Natural killer cell (primary cell): ENCODE data around the gene PPP1R26. TPM values are rescaled to one million over a fixed set of nuclear protein-coding genes. Genes with fewer than 3 reads are reported as not detected.
"Not testable (repeated sequence)": the region's sequence is repeated elsewhere in the genome, so short reads cannot be mapped to it uniquely, and the experiment has no call there.

Source experiments
- ATAC-seq, 3 donors: fragments of 150-1000 bp in 2 of 3; fragments of 200-7000 bp in 1 of 3; cut with Tn5 transposase; 1 replicate in 1 of 3; 2 replicates in 2 of 3; pipeline ENCODE4 v1.10.0; 2021; ENCODE audit warnings: mild to moderate bottlenecking in 2 of 3, moderate library complexity in 2 of 3
- DNase-seq, 2 donors: peaks; one replicate each; pipeline versions ENCODE4 v3.0.0 to v3.0.0-alpha.2; 2013 to 2021; ENCODE audit warnings: mixed read lengths in 1 of 2
- H3K27ac ChIP-seq: one replicate; pipeline ENCODE4 v1.5.1; 2013; ENCODE audit warnings: mild to moderate bottlenecking, low read length
- H3K27me3 ChIP-seq: one replicate; pipeline ENCODE4 v1.6.1; 2013; ENCODE audit warnings: low read length; ENCODE audit not compliant: control insufficient read depth, insufficient read depth
- H3K36me3 ChIP-seq: one replicate; pipeline ENCODE4 v1.6.1; 2013; ENCODE audit warnings: low read length; ENCODE audit not compliant: control insufficient read depth, insufficient read depth
- H3K4me1 ChIP-seq: one replicate; pipeline ENCODE4 v1.6.1; 2013; ENCODE audit warnings: low read length; ENCODE audit not compliant: control insufficient read depth, insufficient read depth
- H3K4me3 ChIP-seq: one replicate; pipeline ENCODE4 v1.5.1; 2013; ENCODE audit warnings: low read length
- H3K9me3 ChIP-seq: one replicate; pipeline ENCODE4 v1.6.1; 2013; ENCODE audit warnings: low read length; ENCODE audit not compliant: control insufficient read depth, insufficient read depth
- H3K27ac Mint-ChIP-seq, 2 donors: one replicate each; pipeline ENCODE4 v1.8.0; 2022; ENCODE audit warnings: mild to moderate bottlenecking in 2 of 2, mixed read lengths in 2 of 2, moderate library complexity in 1 of 2
- H3K27me3 Mint-ChIP-seq, 2 donors: one replicate each; pipeline ENCODE4 v1.8.0; 2022; ENCODE audit warnings: low read depth in 2 of 2, mixed read lengths in 2 of 2
- H3K36me3 Mint-ChIP-seq: one replicate; pipeline ENCODE4 v1.8.0; 2022; ENCODE audit warnings: mixed read lengths
- H3K4me1 Mint-ChIP-seq, 2 donors: one replicate each; pipeline ENCODE4 v1.8.0; 2022; ENCODE audit warnings: mixed read lengths in 2 of 2
- H3K4me3 Mint-ChIP-seq: one replicate; pipeline ENCODE4 v1.8.0; 2022; ENCODE audit warnings: mild to moderate bottlenecking, moderate library complexity, mixed read lengths
- H3K9me3 Mint-ChIP-seq, 2 donors: one replicate each; pipeline ENCODE4 v1.8.0; 2022; ENCODE audit warnings: mixed read lengths in 2 of 2
- whole genome bisulfite sequencing: methylation state at CpG from one replicate; pipeline ENCODE4 v1.1.7; 2013; ENCODE audit warnings: missing lambda C conversion rate; ENCODE audit not compliant: insufficient coverage; 5-methylcytosine and 5-hydroxymethylcytosine counted together
- intact Hi-C: fragments of 100-400 bp; cut with micrococcal nuclease; formaldehyde crosslinking; loops from one replicate; pipeline ENCODE4 v1.14.2; 2022
- total RNA-seq, 4 donors: library from RNA; stranded (reverse); fragments of 120-200 nt in 1 of 4; gene quantifications; one replicate each; pipeline versions ENCODE4 v1.2.3 to v1.2.4, GENCODE V29; 2013 to 2022
- TF ChIP-seq, protein P1 (sequence below): fragments of 200-600 bp; IDR thresholded peaks from one replicate; pipeline ENCODE4 v1.8.0; 2022; ENCODE audit warnings: antibody characterized with exemption

The PPP1R26 gene
- total RNA-seq, 3 donors from 2014 or later (not counting 1 experiment from before 2014, with no cell fraction given): 3.2 to 5.3 (median 3.6) TPM

DNA sequence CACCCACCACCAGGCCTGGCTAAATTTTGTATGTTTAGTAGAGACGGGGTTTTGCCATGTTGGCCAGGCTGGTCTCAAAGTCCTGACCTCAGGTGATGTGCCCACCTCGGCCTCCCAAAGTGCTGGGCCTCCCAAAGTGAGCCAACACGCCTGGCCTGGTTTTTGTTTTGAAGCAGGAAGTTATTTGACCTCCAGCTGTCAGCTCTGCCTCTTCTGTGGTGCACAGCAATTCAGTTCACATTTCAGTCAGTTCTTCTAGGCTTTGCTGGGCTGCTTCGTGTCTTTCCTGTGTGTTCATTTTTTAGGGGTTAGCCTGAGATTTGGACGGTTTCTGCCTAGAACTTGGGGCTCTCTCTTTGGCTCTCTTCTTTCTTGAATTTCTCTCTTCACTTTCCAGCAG lies 50.6 kb downstream of the PPP1R26 start:
- DNase-seq (peak in 1 of 2 donors; percentile 0), ATAC-seq (no peak)
- TF ChIP-seq, protein P1, sequence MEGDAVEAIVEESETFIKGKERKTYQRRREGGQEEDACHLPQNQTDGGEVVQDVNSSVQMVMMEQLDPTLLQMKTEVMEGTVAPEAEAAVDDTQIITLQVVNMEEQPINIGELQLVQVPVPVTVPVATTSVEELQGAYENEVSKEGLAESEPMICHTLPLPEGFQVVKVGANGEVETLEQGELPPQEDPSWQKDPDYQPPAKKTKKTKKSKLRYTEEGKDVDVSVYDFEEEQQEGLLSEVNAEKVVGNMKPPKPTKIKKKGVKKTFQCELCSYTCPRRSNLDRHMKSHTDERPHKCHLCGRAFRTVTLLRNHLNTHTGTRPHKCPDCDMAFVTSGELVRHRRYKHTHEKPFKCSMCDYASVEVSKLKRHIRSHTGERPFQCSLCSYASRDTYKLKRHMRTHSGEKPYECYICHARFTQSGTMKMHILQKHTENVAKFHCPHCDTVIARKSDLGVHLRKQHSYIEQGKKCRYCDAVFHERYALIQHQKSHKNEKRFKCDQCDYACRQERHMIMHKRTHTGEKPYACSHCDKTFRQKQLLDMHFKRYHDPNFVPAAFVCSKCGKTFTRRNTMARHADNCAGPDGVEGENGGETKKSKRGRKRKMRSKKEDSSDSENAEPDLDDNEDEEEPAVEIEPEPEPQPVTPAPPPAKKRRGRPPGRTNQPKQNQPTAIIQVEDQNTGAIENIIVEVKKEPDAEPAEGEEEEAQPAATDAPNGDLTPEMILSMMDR: no peak
- Mint-ChIP-seq H3K4me3 (no peak overlapping the region), H3K27ac (no peak overlapping the region), H3K27me3 (peaks cover 12 to 22% of the 10 kb centered on the region in 2 donors), H3K9me3 (no peaks in the 10 kb centered on the region), H3K36me3 (no peaks in the 10 kb centered on the region), H3K4me1 (no peaks in the 10 kb centered on the region)
- intact Hi-C loops: no loop called here
- WGBS: 74% methylated on average over 5 of the region's 5 CpGs
- no peak overlapping the region for H3K27ac ChIP-seq
- H3K36me3 ChIP-seq: no peaks in the 10 kb centered on the region
- no peaks in the 10 kb centered on the region for H3K9me3 ChIP-seq
- H3K27me3 ChIP-seq: peaks cover 2% of the 10 kb centered on the region
- H3K4me3 ChIP-seq: no peak overlapping the region
- H3K4me1 ChIP-seq: no peaks in the 10 kb centered on the region

DNA sequence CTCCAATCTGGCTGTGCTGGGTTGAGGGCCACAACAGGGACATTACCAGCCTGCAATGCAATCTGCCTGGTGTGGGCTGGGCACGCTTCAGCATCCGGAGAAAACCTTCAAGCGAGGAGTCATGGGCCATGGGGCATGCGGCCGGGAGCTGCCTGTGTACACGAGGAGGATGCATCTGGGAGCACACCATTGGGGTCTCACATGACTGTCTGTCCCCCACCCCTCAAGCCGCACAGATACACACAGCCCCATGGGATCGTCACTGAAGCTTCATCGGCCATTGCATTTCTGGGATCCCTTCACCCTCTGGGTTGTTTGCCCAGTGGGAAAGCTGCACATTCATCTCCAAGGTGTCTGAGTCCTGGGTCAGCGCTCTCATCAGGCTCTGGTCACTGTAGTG lies 51.5 kb downstream of the PPP1R26 start:
- no peaks in the 10 kb centered on the region for H3K4me1 Mint-ChIP-seq
- Histone ChIP-seq H3K27ac (no peak overlapping the region), H3K4me1 (no peaks in the 10 kb centered on the region), H3K9me3 (no peaks in the 10 kb centered on the region), H3K36me3 (no peaks in the 10 kb centered on the region), H3K4me3 (no peak overlapping the region), H3K27me3 (peaks cover 2% of the 10 kb centered on the region)
- whole genome bisulfite sequencing: 91% methylated on average over 10 of the region's 10 CpGs
- H3K27ac Mint-ChIP-seq: no peak overlapping the region
- H3K36me3 Mint-ChIP-seq: no peaks in the 10 kb centered on the region
- DNase-seq (no peak), ATAC-seq (no peak)
- H3K9me3 Mint-ChIP-seq: no peaks in the 10 kb centered on the region
- intact Hi-C loops: no loop called here
- TF ChIP-seq, protein P1: no peak
- H3K4me3 Mint-ChIP-seq: no peak overlapping the region
- H3K27me3 Mint-ChIP-seq: peaks cover 12 to 22% of the 10 kb centered on the region in 2 donors

DNA sequence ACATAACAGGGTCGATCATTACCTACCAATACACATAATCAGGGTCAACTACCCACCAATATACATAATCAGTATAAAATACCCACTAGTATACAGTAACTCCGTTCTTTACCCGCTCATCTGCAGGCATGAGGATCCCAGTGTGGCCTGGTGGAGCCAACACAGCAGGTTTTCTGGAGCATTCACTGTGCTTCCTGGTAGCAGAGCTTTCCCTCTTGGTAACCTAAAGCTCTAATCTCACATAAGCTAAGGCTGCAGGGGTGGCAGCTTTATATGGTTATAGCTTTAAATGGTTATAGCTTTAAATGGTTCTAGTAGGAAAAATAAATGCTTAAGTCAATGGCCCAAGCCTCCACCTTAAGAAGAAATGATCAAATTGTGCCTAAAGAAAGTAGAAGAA lies 53.5 kb downstream of the PPP1R26 start:
- Mint-ChIP-seq H3K27me3 (peaks cover 16 to 22% of the 10 kb centered on the region in 2 donors), H3K4me3 (no peak overlapping the region), H3K4me1 (no peaks in the 10 kb centered on the region), H3K27ac (no peak overlapping the region), H3K9me3 (no peaks in the 10 kb centered on the region), H3K36me3 (no peaks in the 10 kb centered on the region)
- H3K4me1 ChIP-seq: no peaks in the 10 kb centered on the region
- no peaks in the 10 kb centered on the region for H3K9me3 ChIP-seq
- ATAC-seq (peak in 1 of 3 donors; percentile 19), DNase-seq (no peak)
- no peaks in the 10 kb centered on the region for H3K36me3 ChIP-seq
- no peak overlapping the region for H3K4me3 ChIP-seq
- peaks cover 2% of the 10 kb centered on the region for H3K27me3 ChIP-seq
- H3K27ac ChIP-seq: no peak overlapping the region
- 90% methylated on average over 3 of the region's 3 CpGs for WGBS
- intact Hi-C loops: no loop called here
- TF ChIP-seq, protein P1: no peak

DNA sequence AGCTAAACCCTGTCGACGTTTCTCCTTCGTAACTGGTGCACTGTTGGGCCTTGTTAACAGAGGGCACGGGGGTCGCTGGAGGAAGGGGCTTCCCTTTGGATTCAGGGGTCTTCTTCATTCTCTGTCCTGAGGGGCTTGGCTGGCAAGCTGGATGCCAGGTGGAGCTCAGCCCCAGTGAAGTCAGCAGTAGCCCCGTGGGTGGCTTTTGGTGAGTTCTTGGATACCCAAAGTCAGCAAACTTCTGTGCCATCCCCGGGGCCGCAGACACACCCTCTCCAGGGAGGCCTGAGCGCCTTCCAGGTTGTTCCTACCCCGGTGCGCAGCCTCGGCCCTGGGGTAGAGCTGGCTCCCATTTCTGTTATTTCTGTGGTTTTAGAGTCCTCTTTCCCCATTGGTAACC lies 54.1 kb downstream of the PPP1R26 start:
- WGBS: 86% methylated on average over 12 of the region's 12 CpGs
- Histone ChIP-seq H3K9me3 (no peaks in the 10 kb centered on the region), H3K27ac (no peak overlapping the region), H3K27me3 (peaks cover 2% of the 10 kb centered on the region), H3K4me1 (no peaks in the 10 kb centered on the region), H3K36me3 (no peaks in the 10 kb centered on the region), H3K4me3 (no peak overlapping the region)
- H3K9me3 Mint-ChIP-seq: no peaks in the 10 kb centered on the region
- H3K36me3 Mint-ChIP-seq: no peaks in the 10 kb centered on the region
- DNase-seq (no peak), ATAC-seq (no peak)
- intact Hi-C loops: no loop called here
- TF ChIP-seq, protein P1: no peak
- H3K4me3 Mint-ChIP-seq: no peak overlapping the region
- H3K27me3 Mint-ChIP-seq: peaks cover 16 to 22% of the 10 kb centered on the region in 2 donors
- no peak overlapping the region for H3K27ac Mint-ChIP-seq
- no peaks in the 10 kb centered on the region for H3K4me1 Mint-ChIP-seq

DNA sequence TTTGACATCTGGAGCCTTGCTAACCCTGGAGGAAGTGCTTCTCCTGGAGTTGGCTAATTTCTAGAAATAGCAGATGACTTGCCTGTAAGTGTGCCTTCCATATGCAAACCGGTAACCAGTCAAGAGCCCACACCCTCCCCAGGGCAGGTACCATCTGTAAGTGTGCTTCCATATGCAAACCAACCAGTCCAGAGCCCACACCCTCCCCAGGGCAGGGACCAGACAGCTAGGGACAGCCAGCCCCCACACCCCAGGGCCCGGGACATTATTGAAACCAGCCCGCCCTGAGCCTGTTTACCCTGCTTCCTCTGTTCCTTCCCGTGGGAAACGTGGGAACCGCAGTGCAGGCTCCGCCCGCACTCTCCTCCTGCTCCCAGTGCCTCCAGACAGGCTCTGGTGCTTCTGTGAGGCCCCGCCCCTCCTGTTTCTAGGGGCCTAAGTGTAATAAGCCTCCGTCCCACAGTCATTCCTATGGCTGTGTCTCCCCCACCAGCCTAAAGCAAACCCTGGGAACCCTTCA lies 54.7 kb downstream of the PPP1R26 start:
- H3K36me3 ChIP-seq, H3K4me3 Mint-ChIP-seq, H3K27ac Mint-ChIP-seq, H3K4me1 ChIP-seq, H3K4me1 Mint-ChIP-seq, H3K27ac ChIP-seq, H3K9me3 ChIP-seq, H3K9me3 Mint-ChIP-seq, intact Hi-C loops, H3K4me3 ChIP-seq, ATAC-seq, H3K27me3 ChIP-seq, H3K36me3 Mint-ChIP-seq: not testable (repeated sequence)
- 27% methylated on average over 10 of the region's 10 CpGs for WGBS
- peaks cover 19 to 27% of the 10 kb centered on the region in 2 donors for H3K27me3 Mint-ChIP-seq
- peak in 1 of 2 donors; percentile 0 for DNase-seq
